Neural crest cell (in vitro differentiated cells): ENCODE results near the gene CDX1. TPM values are rescaled to one million over a fixed set of nuclear protein-coding genes. Genes with fewer than 3 reads are reported as not detected.

Experiments
- DNase-seq: peaks from one replicate; pipeline ENCODE4 v3.0.0; 2021; ENCODE audit warnings: low read depth, mixed read lengths, low spot score
- H3K27ac Mint-ChIP-seq: one replicate; pipeline ENCODE4 v1.8.0; 2021; ENCODE audit warnings: mild to moderate bottlenecking, mixed read lengths; ENCODE audit not compliant: unreplicated experiment
- H3K27me3 Mint-ChIP-seq: 2 replicates; pipeline ENCODE4 v1.8.0; 2021; ENCODE audit warnings: low read depth, mild to moderate bottlenecking, mixed read lengths
- H3K36me3 Mint-ChIP-seq: 2 replicates; pipeline ENCODE4 v1.8.0; 2021; ENCODE audit warnings: low read depth, mild to moderate bottlenecking, mixed read lengths
- H3K4me1 Mint-ChIP-seq: 2 replicates; pipeline ENCODE4 v1.8.0; 2021; ENCODE audit warnings: mixed read lengths
- H3K4me3 Mint-ChIP-seq: one replicate; pipeline ENCODE4 v1.8.0; 2021; ENCODE audit warnings: mild to moderate bottlenecking, mixed read lengths
- H3K9me3 Mint-ChIP-seq: 2 replicates; pipeline ENCODE4 v1.8.0; 2021; ENCODE audit warnings: mixed read lengths
- total RNA-seq: library from RNA; stranded (reverse); gene quantifications from 2 replicates; pipeline ENCODE4 v1.2.1, GENCODE V29; 2021
- TF ChIP-seq, protein P1 (sequence below): fragments of 200-600 bp; sonication (generic); conservative IDR thresholded peaks from 2 replicates; pipeline ENCODE4 v1.5.0; 2021; ENCODE audit warnings: antibody characterized with exemption, mild to moderate bottlenecking

Gene CDX1
- total RNA-seq, 1 donor from 2014 or later = not detected

DNA sequence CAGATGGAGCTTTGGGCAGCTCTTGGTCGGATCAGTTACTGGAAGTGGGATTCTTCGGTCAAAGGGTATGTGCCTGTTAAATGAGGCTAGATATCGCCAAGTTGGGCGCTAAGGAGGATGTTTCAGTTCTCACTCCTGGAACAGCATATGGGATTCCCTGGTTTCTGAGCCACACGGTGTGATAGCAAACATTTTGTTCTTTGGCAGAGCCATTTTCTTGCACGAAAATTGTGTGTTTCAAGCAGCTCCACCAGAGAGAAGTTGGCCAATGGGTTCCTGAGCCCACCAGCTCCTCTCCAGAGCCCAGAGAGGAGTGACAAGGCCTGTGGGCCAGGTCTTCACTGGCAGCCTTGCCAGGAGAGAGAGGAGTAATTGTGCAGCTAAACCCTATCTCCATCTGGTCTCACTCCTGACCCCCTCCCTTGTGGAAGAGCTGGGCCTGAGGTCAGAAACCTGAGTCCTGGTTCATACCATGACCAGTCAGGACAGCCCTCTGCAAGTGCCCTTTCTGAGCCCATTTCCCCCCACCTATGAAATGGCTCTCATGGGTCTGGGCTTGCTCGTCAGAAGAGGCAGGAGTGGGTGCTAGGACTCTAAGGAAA lies 12.5 kb downstream of the CDX1 start:
- Mint-ChIP-seq H3K36me3 (no peaks in the 10 kb centered on the region), H3K9me3 (no peaks in the 10 kb centered on the region), H3K4me3 (no peak overlapping the region), H3K27ac (no peak overlapping the region), H3K27me3 (peaks cover 4% of the 10 kb centered on the region), H3K4me1 (peaks cover 5% of the 10 kb centered on the region)
- TF ChIP-seq, protein P1, sequence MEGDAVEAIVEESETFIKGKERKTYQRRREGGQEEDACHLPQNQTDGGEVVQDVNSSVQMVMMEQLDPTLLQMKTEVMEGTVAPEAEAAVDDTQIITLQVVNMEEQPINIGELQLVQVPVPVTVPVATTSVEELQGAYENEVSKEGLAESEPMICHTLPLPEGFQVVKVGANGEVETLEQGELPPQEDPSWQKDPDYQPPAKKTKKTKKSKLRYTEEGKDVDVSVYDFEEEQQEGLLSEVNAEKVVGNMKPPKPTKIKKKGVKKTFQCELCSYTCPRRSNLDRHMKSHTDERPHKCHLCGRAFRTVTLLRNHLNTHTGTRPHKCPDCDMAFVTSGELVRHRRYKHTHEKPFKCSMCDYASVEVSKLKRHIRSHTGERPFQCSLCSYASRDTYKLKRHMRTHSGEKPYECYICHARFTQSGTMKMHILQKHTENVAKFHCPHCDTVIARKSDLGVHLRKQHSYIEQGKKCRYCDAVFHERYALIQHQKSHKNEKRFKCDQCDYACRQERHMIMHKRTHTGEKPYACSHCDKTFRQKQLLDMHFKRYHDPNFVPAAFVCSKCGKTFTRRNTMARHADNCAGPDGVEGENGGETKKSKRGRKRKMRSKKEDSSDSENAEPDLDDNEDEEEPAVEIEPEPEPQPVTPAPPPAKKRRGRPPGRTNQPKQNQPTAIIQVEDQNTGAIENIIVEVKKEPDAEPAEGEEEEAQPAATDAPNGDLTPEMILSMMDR = no peak
- no peak for DNase-seq

GRCh38 chr5:150180241-150181026 lies 13.9 kb downstream of the CDX1 start:
- Mint-ChIP-seq H3K4me3 (no peak overlapping the region), H3K36me3 (no peaks in the 10 kb centered on the region), H3K4me1 (peaks cover 5% of the 10 kb centered on the region), H3K9me3 (no peaks in the 10 kb centered on the region), H3K27me3 (peaks cover 7% of the 10 kb centered on the region), H3K27ac (no peak overlapping the region)
- TF ChIP-seq, protein P1 = no peak
- DNase-seq = no peak

- Mint-ChIP-seq H3K36me3 (no peaks in the 10 kb centered on the region), H3K27ac (no peak overlapping the region)
- TF ChIP-seq, protein P1 = no peak
Measured at GRCh38 chr5:150181027-150181426, 14.4 kb downstream of the CDX1 start.

DNA sequence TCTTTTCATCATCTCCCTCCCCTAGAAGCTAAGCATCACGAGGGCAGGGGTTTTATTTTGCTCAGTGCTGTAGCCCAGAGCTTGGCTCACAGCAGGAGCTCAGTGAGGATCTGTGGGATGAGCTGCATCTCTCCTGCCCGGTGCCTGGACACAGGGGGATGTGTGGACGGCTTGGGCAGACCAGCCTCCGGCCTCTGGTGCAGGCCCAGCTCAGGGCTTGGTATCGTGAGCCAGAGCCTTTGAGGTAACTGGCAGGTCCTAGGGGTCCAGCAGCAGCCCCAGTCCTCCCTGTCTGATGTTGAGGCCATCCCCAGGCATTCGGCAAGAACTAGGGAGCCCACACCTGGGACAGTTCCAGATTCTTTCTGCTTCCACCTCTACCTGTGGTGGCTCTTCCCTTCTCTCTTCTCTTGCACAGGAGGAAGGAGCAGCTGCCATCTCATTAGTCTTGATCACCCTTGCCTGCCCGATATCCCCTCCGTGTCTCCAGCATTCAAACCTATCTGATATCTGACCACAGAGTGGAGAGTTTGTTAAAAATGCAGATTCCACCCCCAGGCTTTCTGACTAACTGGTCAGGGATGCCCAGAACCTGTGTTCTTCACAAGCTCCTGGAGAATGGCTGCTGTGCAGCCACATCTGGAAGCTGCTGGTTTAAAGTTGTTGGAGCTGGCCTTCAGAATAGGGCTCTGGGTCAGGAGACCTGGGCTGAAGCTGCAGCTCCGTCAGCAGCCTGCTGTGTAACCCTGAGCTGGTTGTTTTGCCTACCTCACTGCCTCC lies 15.4 kb downstream of the CDX1 start:
- Mint-ChIP-seq H3K36me3 (no peaks in the 10 kb centered on the region), H3K4me1 (peaks cover 5% of the 10 kb centered on the region), H3K4me3 (no peak overlapping the region), H3K9me3 (no peaks in the 10 kb centered on the region), H3K27me3 (peaks cover 14% of the 10 kb centered on the region), H3K27ac (no peak overlapping the region)
- DNase-seq = no peak
- TF ChIP-seq, protein P1 = no peak

More at GRCh38 chr5:150181027-150181426, 14.4 kb downstream of the CDX1 start:
- Mint-ChIP-seq H3K9me3 (no peaks in the 10 kb centered on the region), H3K27me3 (peaks cover 7% of the 10 kb centered on the region), H3K4me1 (peaks cover 5% of the 10 kb centered on the region), H3K4me3 (no peak overlapping the region)
- no peak for DNase-seq

DNA sequence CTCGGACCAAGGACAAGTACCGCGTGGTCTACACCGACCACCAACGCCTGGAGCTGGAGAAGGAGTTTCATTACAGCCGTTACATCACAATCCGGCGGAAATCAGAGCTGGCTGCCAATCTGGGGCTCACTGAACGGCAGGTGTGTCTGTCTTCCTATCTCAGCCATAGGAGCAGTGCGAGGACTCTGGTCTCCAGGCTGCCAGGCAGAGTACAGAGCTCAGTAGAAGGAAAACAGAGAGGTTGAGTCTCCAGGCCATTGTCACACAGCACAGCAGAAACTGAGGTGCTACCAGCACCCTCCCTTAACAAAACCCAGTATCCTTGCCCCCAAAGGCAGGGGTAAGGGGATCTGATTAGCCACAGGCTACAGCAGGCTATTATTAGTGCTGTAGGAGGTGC lies 16.2 kb downstream of the CDX1 start:
- no peaks in the 10 kb centered on the region for H3K9me3 Mint-ChIP-seq
- H3K4me1 Mint-ChIP-seq = peaks cover 5% of the 10 kb centered on the region
- DNase-seq = no peak
- no peaks in the 10 kb centered on the region for H3K36me3 Mint-ChIP-seq
- peaks cover 22% of the 10 kb centered on the region for H3K27me3 Mint-ChIP-seq
- TF ChIP-seq, protein P1 = no peak
- H3K27ac Mint-ChIP-seq = no peak overlapping the region
- no peak overlapping the region for H3K4me3 Mint-ChIP-seq
